HepG2 (cell line): ENCODE measurements around the gene RNASE4. TPM values are rescaled to one million over a fixed set of nuclear protein-coding genes. Genes with fewer than 3 reads are reported as not detected.

Source experiments
- MED8 ChIP-seq: sonication (generic); formaldehyde crosslinking; IDR thresholded peaks from 2 replicates; pipeline ENCODE4 v1.8.1; 2023; ENCODE audit warnings: mild to moderate bottlenecking, missing genetic modification reagents; ENCODE audit not compliant: insufficient replicate concordance
- MIER2 ChIP-seq: IDR thresholded peaks from 2 replicates; pipeline ENCODE4 v1.6.1; 2016; ENCODE audit warnings: missing biosample characterization, missing genetic modification reagents
- ZFX ChIP-seq: sonication (generic); formaldehyde crosslinking; IDR thresholded peaks from 2 replicates; pipeline ENCODE4 v1.4.0; 2020; ENCODE audit warnings: mild to moderate bottlenecking, low read depth, missing genetic modification reagents, moderate library complexity
- ZFY ChIP-seq: sonication (generic); formaldehyde crosslinking; IDR thresholded peaks from 2 replicates; pipeline ENCODE4 v1.4.0; 2020; ENCODE audit warnings: missing genetic modification reagents
- ZNF33A ChIP-seq: sonication (generic); formaldehyde crosslinking; IDR thresholded peaks from 2 replicates; pipeline ENCODE4 v1.5.1; 2020; ENCODE audit warnings: missing genetic modification reagents, mild to moderate bottlenecking, moderate library complexity, borderline replicate concordance
- ZNF546 ChIP-seq: sonication (generic); formaldehyde crosslinking; conservative IDR thresholded peaks from 2 replicates; pipeline ENCODE4 v1.8.1; 2023; ENCODE audit warnings: mild to moderate bottlenecking, missing genetic modification reagents
- ZNF557 ChIP-seq: sonication (generic); formaldehyde crosslinking; IDR thresholded peaks from 2 replicates; pipeline ENCODE4 v1.4.0; 2020; ENCODE audit warnings: missing genetic modification reagents
- ZNF616 ChIP-seq: sonication (generic); formaldehyde crosslinking; IDR thresholded peaks from 2 replicates; pipeline ENCODE4 v1.5.0; 2020; ENCODE audit warnings: low read depth, mild to moderate bottlenecking, missing genetic modification reagents
- ZNF652 ChIP-seq: IDR thresholded peaks from 2 replicates; pipeline ENCODE4 v1.6.1; 2016; ENCODE audit warnings: low read depth, borderline replicate concordance
- ZNF768 ChIP-seq: sonication (generic); formaldehyde crosslinking; IDR thresholded peaks from 2 replicates; pipeline ENCODE4 v1.4.0; 2020; ENCODE audit warnings: missing genetic modification reagents
- ZNF773 ChIP-seq: sonication (generic); formaldehyde crosslinking; IDR thresholded peaks from 2 replicates; pipeline ENCODE4 v1.4.0; 2020; ENCODE audit warnings: missing genetic modification reagents, borderline replicate concordance
- ZNF816 ChIP-seq: sonication (generic); formaldehyde crosslinking; IDR thresholded peaks from 2 replicates; pipeline ENCODE4 v1.8.0; 2022; ENCODE audit warnings: missing genetic modification reagents, mild to moderate bottlenecking, borderline replicate concordance
- ZSCAN25 ChIP-seq: sonication (generic); formaldehyde crosslinking; IDR thresholded peaks from 2 replicates; pipeline ENCODE4 v1.8.0; 2022; ENCODE audit warnings: mild to moderate bottlenecking, missing genetic modification reagents
- polyA plus RNA-seq, 8 experiments: library from polyadenylated mRNA; depleted of rRNA in 3 of 8; stranded (reverse) in 7 of 8; unstranded in 1 of 8; fragments of >200 nt; fragmentation: Illumina TruSeq in 4 of 8; extraction: Trizol in 4 of 8; gene quantifications; 2 replicates each; pipeline versions ENCODE4 v1.2.1 to v1.2.3, GENCODE V29; 2011 to 2016; ENCODE audit warnings: low read depth in 4 of 8, missing spikeins in 1 of 8, mixed read lengths in 1 of 8; ENCODE audit not compliant: insufficient read depth in 1 of 8
- total RNA-seq, 5 experiments: library from RNA; depleted of rRNA; stranded (reverse); fragments of >200 nt; fragmentation: Illumina TruSeq; extraction: Trizol; gene quantifications; 2 replicates each; pipeline ENCODE4 v1.2.3, GENCODE V29; 2016; ENCODE audit warnings: low read depth in 1 of 5
- TF ChIP-seq, protein P1 (sequence below): sonication (generic); formaldehyde crosslinking; IDR thresholded peaks from 2 replicates; pipeline ENCODE4 v1.5.1; 2020; ENCODE audit warnings: mild to moderate bottlenecking, missing genetic modification reagents, borderline replicate concordance
- TF ChIP-seq, protein P2 (sequence below): sonication (generic); formaldehyde crosslinking; IDR thresholded peaks from 2 replicates; pipeline ENCODE4 v1.8.0; 2022; ENCODE audit warnings: missing genetic modification reagents, mild to moderate bottlenecking, inconsistent platforms, borderline replicate concordance
- TF ChIP-seq, protein P3 (sequence below): sonication (generic); formaldehyde crosslinking; IDR thresholded peaks from 2 replicates; pipeline ENCODE4 v1.4.0; 2020; ENCODE audit warnings: mild to moderate bottlenecking, missing genetic modification reagents
- TF ChIP-seq, protein P4 (sequence below): sonication (generic); formaldehyde crosslinking; IDR thresholded peaks from 2 replicates; pipeline ENCODE4 v1.4.0; 2020; ENCODE audit warnings: missing genetic modification reagents, mild to moderate bottlenecking, borderline replicate concordance

RNASE4 gene
- total and polyA plus RNA-seq, 2 of the 13 experiments (the other 11 are each of a cell fraction or from before 2014, with no cell fraction given) = 109 to 983 TPM

DNA sequence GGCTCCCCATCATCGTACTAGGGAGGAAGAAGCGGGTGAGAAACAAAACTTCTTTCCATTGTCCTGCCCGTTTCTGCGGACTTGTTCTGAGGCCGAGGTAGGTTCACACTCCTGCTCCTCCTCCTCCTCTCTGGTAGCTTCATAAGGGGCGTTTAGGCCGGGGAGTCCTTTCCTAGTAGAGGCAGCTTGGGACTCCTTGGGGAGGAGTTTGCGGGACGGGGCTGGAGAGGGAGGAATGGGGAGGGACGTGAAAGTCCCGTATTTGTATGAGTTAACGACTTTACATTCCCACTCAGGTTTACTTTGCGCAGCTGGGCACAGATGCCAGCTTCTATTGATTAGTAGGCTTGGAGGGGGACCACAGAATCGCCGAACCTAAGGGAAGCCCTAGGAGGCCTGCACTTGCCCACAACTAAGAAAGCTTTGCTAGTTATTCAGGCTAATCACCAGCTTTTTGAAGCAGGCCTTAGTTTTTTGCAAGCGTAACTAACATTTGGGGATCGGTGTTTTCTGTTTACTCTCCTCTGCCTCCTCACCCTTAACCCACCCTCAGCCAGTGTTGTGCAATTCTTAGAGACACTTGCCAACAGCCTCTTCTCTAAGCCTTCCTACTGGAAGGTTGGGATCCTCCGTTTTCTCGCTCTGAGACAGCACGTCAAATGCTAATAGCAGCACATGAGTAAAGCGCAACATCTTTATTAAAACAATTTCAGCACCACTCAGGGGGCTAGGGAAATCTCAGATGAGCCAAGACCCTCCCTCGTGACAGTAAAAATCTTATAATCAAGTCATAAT, 499 bp downstream of the RNASE4 start (continued):
- TF ChIP-seq, protein P1, sequence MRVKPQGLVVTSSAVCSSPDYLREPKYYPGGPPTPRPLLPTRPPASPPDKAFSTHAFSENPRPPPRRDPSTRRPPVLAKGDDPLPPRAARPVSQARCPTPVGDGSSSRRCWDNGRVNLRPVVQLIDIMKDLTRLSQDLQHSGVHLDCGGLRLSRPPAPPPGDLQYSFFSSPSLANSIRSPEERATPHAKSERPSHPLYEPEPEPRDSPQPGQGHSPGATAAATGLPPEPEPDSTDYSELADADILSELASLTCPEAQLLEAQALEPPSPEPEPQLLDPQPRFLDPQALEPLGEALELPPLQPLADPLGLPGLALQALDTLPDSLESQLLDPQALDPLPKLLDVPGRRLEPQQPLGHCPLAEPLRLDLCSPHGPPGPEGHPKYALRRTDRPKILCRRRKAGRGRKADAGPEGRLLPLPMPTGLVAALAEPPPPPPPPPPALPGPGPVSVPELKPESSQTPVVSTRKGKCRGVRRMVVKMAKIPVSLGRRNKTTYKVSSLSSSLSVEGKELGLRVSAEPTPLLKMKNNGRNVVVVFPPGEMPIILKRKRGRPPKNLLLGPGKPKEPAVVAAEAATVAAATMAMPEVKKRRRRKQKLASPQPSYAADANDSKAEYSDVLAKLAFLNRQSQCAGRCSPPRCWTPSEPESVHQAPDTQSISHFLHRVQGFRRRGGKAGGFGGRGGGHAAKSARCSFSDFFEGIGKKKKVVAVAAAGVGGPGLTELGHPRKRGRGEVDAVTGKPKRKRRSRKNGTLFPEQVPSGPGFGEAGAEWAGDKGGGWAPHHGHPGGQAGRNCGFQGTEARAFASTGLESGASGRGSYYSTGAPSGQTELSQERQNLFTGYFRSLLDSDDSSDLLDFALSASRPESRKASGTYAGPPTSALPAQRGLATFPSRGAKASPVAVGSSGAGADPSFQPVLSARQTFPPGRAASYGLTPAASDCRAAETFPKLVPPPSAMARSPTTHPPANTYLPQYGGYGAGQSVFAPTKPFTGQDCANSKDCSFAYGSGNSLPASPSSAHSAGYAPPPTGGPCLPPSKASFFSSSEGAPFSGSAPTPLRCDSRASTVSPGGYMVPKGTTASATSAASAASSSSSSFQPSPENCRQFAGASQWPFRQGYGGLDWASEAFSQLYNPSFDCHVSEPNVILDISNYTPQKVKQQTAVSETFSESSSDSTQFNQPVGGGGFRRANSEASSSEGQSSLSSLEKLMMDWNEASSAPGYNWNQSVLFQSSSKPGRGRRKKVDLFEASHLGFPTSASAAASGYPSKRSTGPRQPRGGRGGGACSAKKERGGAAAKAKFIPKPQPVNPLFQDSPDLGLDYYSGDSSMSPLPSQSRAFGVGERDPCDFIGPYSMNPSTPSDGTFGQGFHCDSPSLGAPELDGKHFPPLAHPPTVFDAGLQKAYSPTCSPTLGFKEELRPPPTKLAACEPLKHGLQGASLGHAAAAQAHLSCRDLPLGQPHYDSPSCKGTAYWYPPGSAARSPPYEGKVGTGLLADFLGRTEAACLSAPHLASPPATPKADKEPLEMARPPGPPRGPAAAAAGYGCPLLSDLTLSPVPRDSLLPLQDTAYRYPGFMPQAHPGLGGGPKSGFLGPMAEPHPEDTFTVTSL (CRISPR knock-in tag) = no peak
- TF ChIP-seq ZNF616 (CRISPR knock-in tag) = no peak
- TF ChIP-seq ZNF816 (CRISPR knock-in tag) = no peak; the same call in 1 of the 2 replicates
- TF ChIP-seq, protein P2, sequence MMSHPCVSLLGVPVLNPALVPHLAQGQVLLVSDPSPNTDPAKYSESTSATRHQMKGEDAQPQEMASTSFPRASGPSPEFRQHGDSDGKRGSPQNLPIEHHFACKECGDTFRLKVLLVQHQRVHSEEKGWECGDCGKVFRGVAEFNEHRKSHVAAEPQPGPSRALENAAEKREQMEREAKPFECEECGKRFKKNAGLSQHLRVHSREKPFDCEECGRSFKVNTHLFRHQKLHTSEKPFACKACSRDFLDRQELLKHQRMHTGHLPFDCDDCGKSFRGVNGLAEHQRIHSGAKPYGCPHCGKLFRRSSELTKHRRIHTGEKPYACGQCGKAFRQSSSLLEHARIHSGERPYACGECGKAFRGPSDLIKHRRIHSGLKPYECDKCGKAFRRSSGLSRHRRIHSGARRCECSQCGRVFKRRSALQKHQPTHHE (CRISPR knock-in tag) = no peak
- TF ChIP-seq ZNF768 (CRISPR knock-in tag) = no peak
- TF ChIP-seq ZFY = peak; percentile 64
- no peak for TF ChIP-seq MIER2 (CRISPR knock-in tag)
- TF ChIP-seq, protein P3, sequence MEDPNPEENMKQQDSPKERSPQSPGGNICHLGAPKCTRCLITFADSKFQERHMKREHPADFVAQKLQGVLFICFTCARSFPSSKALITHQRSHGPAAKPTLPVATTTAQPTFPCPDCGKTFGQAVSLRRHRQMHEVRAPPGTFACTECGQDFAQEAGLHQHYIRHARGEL (CRISPR knock-in tag) = no peak
- TF ChIP-seq MED8 (CRISPR knock-in tag) = peak; percentile 87
- TF ChIP-seq, protein P4, sequence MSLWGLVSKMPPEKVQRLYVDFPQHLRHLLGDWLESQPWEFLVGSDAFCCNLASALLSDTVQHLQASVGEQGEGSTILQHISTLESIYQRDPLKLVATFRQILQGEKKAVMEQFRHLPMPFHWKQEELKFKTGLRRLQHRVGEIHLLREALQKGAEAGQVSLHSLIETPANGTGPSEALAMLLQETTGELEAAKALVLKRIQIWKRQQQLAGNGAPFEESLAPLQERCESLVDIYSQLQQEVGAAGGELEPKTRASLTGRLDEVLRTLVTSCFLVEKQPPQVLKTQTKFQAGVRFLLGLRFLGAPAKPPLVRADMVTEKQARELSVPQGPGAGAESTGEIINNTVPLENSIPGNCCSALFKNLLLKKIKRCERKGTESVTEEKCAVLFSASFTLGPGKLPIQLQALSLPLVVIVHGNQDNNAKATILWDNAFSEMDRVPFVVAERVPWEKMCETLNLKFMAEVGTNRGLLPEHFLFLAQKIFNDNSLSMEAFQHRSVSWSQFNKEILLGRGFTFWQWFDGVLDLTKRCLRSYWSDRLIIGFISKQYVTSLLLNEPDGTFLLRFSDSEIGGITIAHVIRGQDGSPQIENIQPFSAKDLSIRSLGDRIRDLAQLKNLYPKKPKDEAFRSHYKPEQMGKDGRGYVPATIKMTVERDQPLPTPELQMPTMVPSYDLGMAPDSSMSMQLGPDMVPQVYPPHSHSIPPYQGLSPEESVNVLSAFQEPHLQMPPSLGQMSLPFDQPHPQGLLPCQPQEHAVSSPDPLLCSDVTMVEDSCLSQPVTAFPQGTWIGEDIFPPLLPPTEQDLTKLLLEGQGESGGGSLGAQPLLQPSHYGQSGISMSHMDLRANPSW (CRISPR knock-in tag) = peak; percentile 43; the same call in 1 of the 2 replicates
- 0 out of 2 replicates have a peak, but pooled peaks have one; percentile 33 for TF ChIP-seq ZNF652 (CRISPR knock-in tag)
- TF ChIP-seq ZFX (CRISPR knock-in tag) = peak; percentile 72; the same call in 1 of the 2 replicates
- TF ChIP-seq ZNF557 = no peak
- TF ChIP-seq ZSCAN25 = no peak; the same call in 1 of the 2 replicates
- 0 out of 2 replicates have a peak, but pooled peaks have one; percentile 13 for TF ChIP-seq ZNF546 (CRISPR knock-in tag)
- TF ChIP-seq ZNF33A = no peak
- no peak for TF ChIP-seq ZNF773 (CRISPR knock-in tag)
